Neural progenitor cell (in vitro differentiated cells): ENCODE measurements around the gene SRBD1.

Experiments
- CTCF ChIP-seq: fragments of 200-600 bp; sonication (generic); IDR thresholded peaks from 2 replicates; pipeline ENCODE4 v1.5.1; 2017; ENCODE audit warnings: antibody characterized with exemption, mild to moderate bottlenecking
- EZH2 ChIP-seq: fragments of 200-600 bp; sonication (generic); IDR thresholded peaks from 2 replicates; pipeline ENCODE4 v1.6.1; 2017; ENCODE audit warnings: antibody characterized with exemption, mild to moderate bottlenecking, moderate library complexity
- EZH2phosphoT487 ChIP-seq: fragments of 200-600 bp; sonication (generic); IDR thresholded peaks from 2 replicates; pipeline ENCODE4 v1.6.1; 2017; ENCODE audit warnings: antibody characterized with exemption

DNA sequence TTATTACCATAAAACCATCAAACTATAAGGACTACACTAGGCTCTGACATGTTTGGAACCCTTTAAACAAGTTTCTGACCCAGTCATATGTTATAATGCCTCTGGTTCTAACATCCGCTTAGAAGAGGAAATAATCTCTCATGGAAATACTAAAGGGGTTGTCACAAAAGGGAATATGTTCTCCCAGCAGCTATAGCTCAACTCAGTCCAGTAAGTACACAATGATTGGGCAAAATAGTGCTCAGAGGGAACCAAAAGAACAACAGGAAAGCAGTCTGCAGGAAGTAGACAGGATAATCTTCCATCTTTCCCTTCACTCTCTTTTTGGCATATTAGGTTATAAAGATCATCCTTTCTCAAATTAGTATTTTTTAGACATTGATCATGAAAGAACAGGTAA is 4.3 kb downstream of the SRBD1 start:
- no peak for TF ChIP-seq EZH2
- no peak for TF ChIP-seq CTCF
- no peak for TF ChIP-seq EZH2phosphoT487
